HL-60/S4 treated with retinoic acid at 250 ng/mL for 4 days and 3 days (cell line): ENCODE results near the gene GLB1L2.

Experiments
- in situ Hi-C: fragments of 300-500 bp; cut with MboI; formaldehyde crosslinking; loops from 2 replicates; pipeline ENCODE4 v1.7.0; 2022; ENCODE audit warnings: low sequenced_read_pairs

GLB1L2 gene

GRCh38 chr11:134401825-134402809 is 70.3 kb downstream of the GLB1L2 start:
- in situ Hi-C loops = no loop called here

DNA sequence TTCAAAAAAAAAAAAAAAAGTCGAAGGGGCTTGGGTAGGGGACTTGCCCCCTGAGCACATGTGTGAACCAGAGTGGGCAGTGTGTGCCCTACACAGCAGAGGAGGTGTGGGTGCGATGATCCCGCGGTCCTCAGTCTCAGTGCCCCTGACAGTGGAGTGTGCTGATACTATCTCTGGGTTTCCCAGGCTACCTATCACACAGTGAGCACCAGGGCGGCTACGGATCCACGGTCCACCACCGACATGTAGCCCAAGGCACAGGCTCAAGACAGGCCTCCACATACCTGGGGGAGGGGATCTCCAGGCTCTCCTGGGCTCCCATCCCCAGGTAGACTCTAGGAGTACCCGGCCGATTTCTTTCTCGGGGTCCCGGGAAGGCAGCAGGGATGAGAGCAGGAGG is 71.1 kb downstream of the GLB1L2 start:
- in situ Hi-C loops = no loop called here

- in situ Hi-C loops = no loop called here
These were observed 73.0 kb downstream of the GLB1L2 start for GRCh38 chr11:134404575-134405341.

- in situ Hi-C loops = no loop called here
These were observed 73.6 kb downstream of the GLB1L2 start for GRCh38 chr11:134405436-134405835.

- in situ Hi-C loops = no loop called here
These were observed 74.1 kb downstream of the GLB1L2 start for GRCh38 chr11:134405841-134406240.

DNA sequence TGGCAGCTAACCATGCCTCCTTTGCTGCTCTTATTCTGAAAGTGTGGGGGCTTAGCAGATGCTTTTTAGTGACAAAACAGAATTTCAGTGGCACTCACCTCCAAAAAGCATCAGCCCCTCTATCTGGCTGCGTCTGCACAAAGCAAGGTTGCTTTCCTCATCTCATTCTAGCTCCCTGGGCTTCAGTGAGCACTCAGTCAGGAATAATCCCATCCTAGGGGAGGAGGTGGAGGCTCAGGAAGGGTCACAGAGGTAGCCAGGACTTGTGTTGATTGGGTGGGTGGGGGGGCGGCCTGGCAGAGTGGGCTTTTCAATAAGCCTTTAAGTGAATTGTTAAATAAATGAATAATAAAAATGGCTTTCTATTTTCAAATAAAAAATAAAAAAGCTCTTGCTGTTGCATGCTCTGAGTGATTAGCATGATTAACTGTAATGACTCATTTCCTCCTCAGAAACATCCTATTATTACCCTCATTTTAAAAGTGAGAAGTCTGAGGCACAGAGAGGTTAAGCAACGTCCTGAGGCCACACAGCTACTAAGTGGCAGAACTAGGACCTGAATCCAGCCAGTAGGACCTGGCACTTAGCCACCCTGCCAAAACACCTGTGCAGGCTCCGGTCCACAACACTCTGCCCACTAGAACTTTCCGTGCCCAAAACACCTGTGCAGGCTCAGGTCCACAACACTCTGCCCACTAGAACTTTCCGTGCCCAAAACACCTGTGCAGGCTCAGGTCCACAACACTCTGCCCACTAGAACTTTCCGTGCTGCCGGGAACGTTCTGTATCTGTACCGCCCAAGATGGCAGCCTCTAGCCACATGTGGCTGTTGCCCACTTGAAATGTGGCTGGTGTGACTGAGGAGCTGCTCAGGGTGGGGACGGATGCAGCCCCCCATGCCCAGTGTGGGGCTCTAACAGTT is 74.7 kb downstream of the GLB1L2 start:
- in situ Hi-C loops = no loop called here

- in situ Hi-C loops = no loop called here
These were observed 75.6 kb downstream of the GLB1L2 start for GRCh38 chr11:134407321-134407828.

GRCh38 chr11:134407923-134408322 is 76.1 kb downstream of the GLB1L2 start:
- in situ Hi-C loops = no loop called here

GRCh38 chr11:134409552-134410429 is 78.0 kb downstream of the GLB1L2 start:
- in situ Hi-C loops = no loop called here

- in situ Hi-C loops = no loop called here
These were observed 79.0 kb downstream of the GLB1L2 start for GRCh38 chr11:134410766-134411165.

DNA sequence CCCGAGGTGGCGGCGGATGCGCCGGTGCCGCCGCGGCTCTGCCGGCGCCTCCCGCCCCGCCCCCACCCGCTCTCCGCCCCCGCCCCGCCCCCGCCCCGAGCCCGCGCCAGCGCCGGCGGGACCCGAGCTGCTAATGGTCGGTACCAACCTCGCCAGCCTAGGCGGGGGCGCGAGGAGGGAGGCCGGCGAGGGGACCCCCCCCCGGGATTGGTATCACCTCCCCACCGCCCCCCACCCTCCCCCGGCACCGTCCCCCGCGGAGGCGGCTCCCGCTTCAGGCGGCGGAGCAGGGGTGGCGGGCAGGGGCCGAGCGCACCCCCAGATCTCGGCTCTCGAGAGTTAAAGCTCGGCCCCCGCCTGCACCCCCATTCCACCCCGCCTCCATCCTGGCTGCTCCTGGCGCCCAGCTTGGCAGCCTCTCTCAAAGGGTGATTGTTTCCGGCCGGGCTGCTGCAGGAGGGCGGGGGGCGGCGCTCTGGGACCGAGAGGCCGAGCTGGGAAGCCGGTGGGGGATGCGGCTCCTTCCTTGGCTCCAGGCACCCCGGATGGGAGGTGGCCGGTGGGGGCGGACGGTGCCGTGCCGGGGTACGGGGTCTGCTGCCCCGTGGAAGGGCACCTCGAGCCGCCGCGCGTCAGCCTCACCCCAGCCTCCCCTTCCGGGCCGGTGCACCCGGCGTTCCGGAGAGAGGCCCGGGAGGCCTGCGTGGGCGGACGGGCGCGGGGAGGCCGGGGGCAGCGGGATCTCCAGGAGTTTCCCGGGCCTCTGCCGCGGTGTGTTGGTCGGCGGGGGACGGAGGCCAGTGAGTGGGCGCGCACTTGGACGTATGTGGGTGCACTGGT is 80.6 kb downstream of the GLB1L2 start, which contains the start of gene B3GAT1:
TSS of gene B3GAT1 (minus strand) at position 40 of the 840 bp plus-strand sequence. CDS start 24,583 bp downstream, outside the sequence.
- in situ Hi-C loops = no loop called here

DNA sequence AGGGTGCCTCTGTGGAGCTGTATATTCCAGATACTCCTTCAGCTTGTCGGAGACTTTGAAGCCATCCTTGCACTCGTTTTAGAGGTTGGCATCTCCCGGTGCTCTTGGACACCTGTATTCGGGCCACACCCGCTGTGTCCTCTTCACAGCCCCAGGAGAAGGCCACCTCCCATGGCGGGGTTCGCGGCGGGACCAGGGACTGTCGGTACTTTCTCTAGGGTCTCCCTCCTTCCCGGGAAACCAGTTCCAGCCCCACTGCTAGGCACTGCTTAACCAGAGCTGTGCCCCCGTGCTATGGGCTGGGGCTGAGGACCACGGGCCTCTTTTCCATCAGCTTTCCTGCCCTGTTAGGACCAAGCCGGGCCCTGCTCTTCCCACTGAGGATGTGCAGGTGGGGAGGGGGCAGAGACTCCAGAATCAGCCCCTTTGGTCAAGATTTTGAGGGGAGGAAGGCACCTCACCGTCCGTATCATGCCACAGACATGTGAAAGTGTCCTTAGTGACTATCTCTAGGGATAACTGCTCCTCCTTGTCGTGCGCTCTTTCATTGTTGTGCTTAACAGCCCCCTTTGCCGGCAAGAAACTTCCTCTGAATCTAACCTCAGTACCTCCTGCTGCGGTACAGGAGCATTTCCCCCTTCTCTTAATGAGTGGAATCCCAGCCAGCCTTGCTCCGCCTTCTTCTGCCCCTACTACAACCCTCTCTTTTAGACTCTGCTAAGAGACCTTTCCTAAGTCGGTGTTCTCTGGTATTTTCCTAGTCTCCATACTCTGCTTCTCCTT is 81.4 kb downstream of the GLB1L2 start:
- in situ Hi-C loops = no loop called here

- in situ Hi-C loops = no loop called here
These were observed 82.3 kb downstream of the GLB1L2 start for GRCh38 chr11:134413826-134414731.

- in situ Hi-C loops = no loop called here
These were observed 83.3 kb downstream of the GLB1L2 start for GRCh38 chr11:134414766-134415765.

DNA sequence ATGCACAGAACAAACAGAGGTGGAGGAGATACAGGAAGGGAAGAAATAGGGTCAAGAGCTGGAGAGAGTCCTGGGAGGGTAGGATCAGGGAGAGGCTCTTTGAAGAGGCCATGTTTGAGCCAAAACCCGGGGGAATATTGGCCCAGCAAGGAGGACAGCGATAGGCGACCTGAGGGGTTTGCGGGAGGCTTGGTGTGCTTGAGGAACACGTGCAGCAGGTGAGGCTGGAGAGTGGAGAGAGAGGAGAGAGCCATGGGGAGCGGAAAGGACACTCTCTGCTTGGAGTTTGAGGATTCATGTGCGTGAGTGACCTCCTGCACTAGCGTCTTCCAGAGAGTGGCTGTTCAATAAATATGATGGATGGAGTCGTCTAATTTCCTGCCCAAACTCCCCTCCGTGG is 84.9 kb downstream of the GLB1L2 start:
- in situ Hi-C loops = no loop called here
